SK-N-MC (cell line): Measurements from ENCODE around the gene CCDC27.

Experiments used
- EZH2 ChIP-seq: fragments of 200-600 bp; sonication (generic); IDR thresholded peaks from one replicate; pipeline ENCODE4 v1.6.1; 2017; ENCODE audit warnings: antibody characterized with exemption
- FOXP2 ChIP-seq: optimal IDR thresholded peaks from 2 replicates; pipeline ENCODE3; 2011; ENCODE audit warnings: mild to moderate bottlenecking, moderate library complexity; ENCODE audit not compliant: insufficient read depth; ENCODE audit errors: extremely low read length, control extremely low read depth
- POLR2AphosphoS5 ChIP-seq: IDR thresholded peaks from 2 replicates; pipeline ENCODE4 v1.6.1; 2012; ENCODE audit warnings: mild to moderate bottlenecking, low read depth, low read length, borderline replicate concordance

- TF ChIP-seq POLR2AphosphoS5 (no peak), EZH2 (no peak), FOXP2 (no peak)
Measured at GRCh38 chr1:3788756-3789420, 36.6 kb downstream of the CCDC27 start.
